ELF-1 (cell line): Measurements from ENCODE around the gene CHPF.

Source experiments
- DNase-seq: peaks from one replicate; pipeline ENCODE4 v3.0.0-alpha.2; 2016; ENCODE audit warnings: low read depth, low spot score

CHPF gene

GRCh38 chr2:219531639-219532377 is 11.8 kb downstream of the CHPF start:
- peak; percentile 68 for DNase-seq

GRCh38 chr2:219530048-219530963 is 13.3 kb downstream of the CHPF start:
- DNase-seq, result peak; percentile 93

GRCh38 chr2:219527472-219527871 is 16.1 kb downstream of the CHPF start:
- DNase-seq, result no peak

- no peak for DNase-seq
Observed at GRCh38 chr2:219527076-219527394, 16.6 kb downstream of the CHPF start.

- no peak for DNase-seq
Observed at GRCh38 chr2:219526320-219527075, 17.1 kb downstream of the CHPF start.

GRCh38 chr2:219525533-219526232 is 17.9 kb downstream of the CHPF start:
- peak; percentile 87 for DNase-seq

GRCh38 chr2:219524817-219525216 is 18.8 kb downstream of the CHPF start:
- DNase-seq, result no peak

- DNase-seq, result no peak
Observed at GRCh38 chr2:219523031-219523671, 20.5 kb downstream of the CHPF start.

GRCh38 chr2:219522111-219523030 is 21.2 kb downstream of the CHPF start:
- peak; percentile 72 for DNase-seq

GRCh38 chr2:219521066-219521880 is 22.3 kb downstream of the CHPF start:
- DNase-seq, result peak; percentile 84

- DNase-seq, result peak; percentile 4
Observed at GRCh38 chr2:219520079-219520478, 23.5 kb downstream of the CHPF start.

GRCh38 chr2:219519526-219519916 is 24.1 kb downstream of the CHPF start:
- no peak for DNase-seq

GRCh38 chr2:219517954-219518778 is 25.4 kb downstream of the CHPF start:
- no peak for DNase-seq

- DNase-seq, result no peak
Observed at GRCh38 chr2:219516888-219517287, 26.7 kb downstream of the CHPF start.

- DNase-seq, result no peak
Observed at GRCh38 chr2:219515874-219516629, 27.6 kb downstream of the CHPF start.

- DNase-seq, result no peak
Observed at GRCh38 chr2:219514836-219515235, 28.8 kb downstream of the CHPF start.

GRCh38 chr2:219514196-219514761 is 29.3 kb downstream of the CHPF start, which contains the start of gene ASIC4:
ASIC4 (plus strand) TSS chr2:219514482; CDS start chr2:219514725, 243 bp downstream.
- DNase-seq, result peak; percentile 43
